Astrocyte of the cerebellum (primary cell): ENCODE results near the gene GPR156.
A peak's percentile ranks its signal among the peaks of the same experiment; 100 is the strongest.

Experiments
- DNase-seq: peaks from one replicate; pipeline ENCODE4 v3.0.0-alpha.2; 2011; ENCODE audit warnings: low read depth
- H3K4me3 ChIP-seq: 2 replicates; pipeline ENCODE4 v1.5.1; 2011; ENCODE audit warnings: mild to moderate bottlenecking, low read depth, low read length, moderate library complexity
- CTCF ChIP-seq: IDR thresholded peaks from 2 replicates; pipeline ENCODE4 v1.5.1; 2012; ENCODE audit warnings: low read length, low read depth, moderate library complexity, mild to moderate bottlenecking; ENCODE audit errors: missing control alignments
- in situ Hi-C: cut with HindIII; loops from 2 replicates; pipeline ENCODE4 v1.10.0; 2017; ENCODE audit warnings: low sequenced_read_pairs

GPR156 gene

GRCh38 chr3:120203621-120204020, 81.4 kb downstream of the GPR156 start:
- no peak for TF ChIP-seq CTCF
- in situ Hi-C loops = no loop called here
- no peak overlapping the region for H3K4me3 ChIP-seq
- DNase-seq = no peak

DNA sequence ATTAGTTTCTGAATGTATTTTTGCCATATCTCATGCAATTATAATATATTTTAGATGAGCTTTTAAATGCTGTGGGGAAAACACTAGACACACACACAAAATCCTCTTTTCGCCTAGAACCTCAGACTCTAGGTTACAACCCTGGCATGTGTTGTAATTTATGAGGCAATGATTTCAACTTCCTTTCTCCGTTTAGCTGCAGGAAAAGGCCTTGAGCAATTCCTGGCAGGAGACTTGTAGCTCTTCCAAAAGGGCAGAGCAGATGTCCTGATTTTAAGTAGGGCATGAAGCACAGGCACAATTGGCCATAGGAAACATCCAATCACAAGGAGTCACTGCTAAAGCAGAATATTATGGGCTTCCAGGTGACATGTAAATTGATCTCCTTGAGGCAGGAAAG, 82.0 kb downstream of the GPR156 start:
- no peak overlapping the region for H3K4me3 ChIP-seq
- no peak for TF ChIP-seq CTCF
- in situ Hi-C loops = no loop called here
- peak; percentile 32 for DNase-seq

DNA sequence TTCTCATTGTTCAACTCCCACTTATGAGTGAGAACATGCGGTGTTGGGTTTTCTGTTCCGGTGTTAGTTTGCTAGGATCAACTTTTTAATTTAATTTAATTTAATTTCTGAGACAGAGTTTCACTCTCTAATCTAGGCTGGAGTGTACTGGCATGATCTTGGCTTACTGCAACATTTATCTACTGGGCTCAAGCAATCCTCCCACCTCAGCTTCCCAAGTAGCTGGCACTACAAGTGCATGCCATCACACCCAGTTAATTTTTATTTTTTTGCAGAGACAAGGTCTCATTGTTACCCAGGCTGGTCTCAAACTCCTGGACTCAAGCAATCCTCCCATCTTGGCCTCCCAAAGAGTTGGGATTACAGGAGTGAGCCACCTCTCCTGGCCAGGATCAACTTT, 82.7 kb downstream of the GPR156 start:
- no peak for TF ChIP-seq CTCF
- DNase-seq = no peak
- no peak overlapping the region for H3K4me3 ChIP-seq
- in situ Hi-C loops = no loop called here

- H3K4me3 ChIP-seq = no peak overlapping the region
- no peak for DNase-seq
- in situ Hi-C loops = no loop called here
- TF ChIP-seq CTCF = no peak
Measured at GRCh38 chr3:120200493-120201235, 84.4 kb downstream of the GPR156 start.

DNA sequence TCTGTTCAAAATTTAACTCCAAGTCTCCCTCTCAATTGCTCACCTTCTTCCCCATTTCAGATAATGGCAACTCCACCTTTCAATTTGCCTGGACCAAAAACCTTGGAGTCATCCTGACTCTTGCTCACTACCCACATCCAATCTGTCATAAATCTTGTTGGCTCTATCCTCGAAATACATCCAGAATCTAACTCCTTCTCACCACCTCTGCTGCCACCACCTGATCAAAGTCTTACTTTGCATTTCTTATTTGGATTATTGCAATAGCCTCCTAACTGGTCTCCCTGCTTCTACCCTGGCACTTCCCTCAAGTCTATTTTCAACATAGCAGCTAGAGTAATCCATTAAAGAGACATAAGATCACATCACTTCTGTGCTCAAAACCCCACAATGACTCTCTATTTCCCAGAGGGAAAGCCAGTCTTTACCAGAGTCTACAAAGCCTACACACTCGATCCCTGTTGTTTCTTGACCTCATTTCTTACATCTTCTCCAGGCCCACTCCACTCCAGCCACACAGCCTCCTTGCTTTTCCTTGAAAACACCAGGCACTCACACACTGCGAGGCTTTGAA, 86.6 kb downstream of the GPR156 start:
- DNase-seq = peak; percentile 13
- H3K4me3 ChIP-seq = no peak overlapping the region
- in situ Hi-C loops = no loop called here
- peak; percentile 48 for TF ChIP-seq CTCF

GRCh38 chr3:120196812-120197211, 88.2 kb downstream of the GPR156 start:
- no peak overlapping the region for H3K4me3 ChIP-seq
- TF ChIP-seq CTCF = no peak
- in situ Hi-C loops = no loop called here
- no peak for DNase-seq
